Measurements from ENCODE around the gene IRS1. TPM values are rescaled to one million over a fixed set of nuclear protein-coding genes. Genes with fewer than 3 reads are reported as not detected.
A peak's percentile ranks its signal among the peaks of the same experiment; 100 is the strongest.

IRS1 gene
- total and polyA plus RNA-seq, 12 donors = 2.2 to 20.2 (median 14.5) TPM

GRCh38 chr2:226755631-226756030 lies 44.0 kb downstream of the IRS1 start:
- no peak for DNase-seq
- Histone ChIP-seq H3K36me3 (no peaks in the 10 kb centered on the region), H3K4me3 (no peak overlapping the region), H3K27ac (peak overlapping the region in 8 of 10 donors; percentile 10 to 64 (median 38)), H3K9me3 (no peaks in the 10 kb centered on the region), H3K4me1 (peaks cover 5 to 69% (median 44%) of the 10 kb centered on the region in 9 donors), H3K27me3 (no peaks in the 10 kb centered on the region)
- ATAC-seq = no peak
- TF ChIP-seq CTCF (IDR thresholded peaks at IDR 0.05) = no peak
- WGBS, 2 donors = 37 to 59% methylated on average over 1 of the region's 1 CpG
- intact Hi-C loops (cut with DNase I) = loop anchor here in 1 of 10 donors (5.0 kb wide), 1 partner anchor 37 kb away; no protein-coding TSS in a partner anchor

- Histone ChIP-seq H3K4me1 (peaks cover 0 to 63% (median 37%) of the 10 kb centered on the region in 9 donors), H3K4me3 (no peak overlapping the region), H3K27me3 (no peaks in the 10 kb centered on the region), H3K27ac (peak overlapping the region in 8 of 10 donors; percentile 10 to 64 (median 38)), H3K9me3 (no peaks in the 10 kb centered on the region), H3K36me3 (no peaks in the 10 kb centered on the region)
- intact Hi-C loops (cut with DNase I) = loop anchor here in 1 of 10 donors (5.0 kb wide), 1 partner anchor 37 kb away; no protein-coding TSS in a partner anchor
- no peak for TF ChIP-seq CTCF (IDR thresholded peaks at IDR 0.05)
- DNase-seq (no peak), ATAC-seq (peak in 1 of 8 donors; percentile 22)
- 35 to 45% methylated on average over 8 of the region's 8 CpGs for WGBS, 2 donors
These were observed 44.6 kb downstream of the IRS1 start for GRCh38 chr2:226754821-226755604.

GRCh38 chr2:226752887-226753286 lies 46.7 kb downstream of the IRS1 start:
- ATAC-seq (no peak), DNase-seq (no peak)
- H3K27ac ChIP-seq = no peak overlapping the region
- no peak overlapping the region for H3K4me3 ChIP-seq
- no peaks in the 10 kb centered on the region for H3K36me3 ChIP-seq
- no peak for TF ChIP-seq CTCF (IDR thresholded peaks at IDR 0.05)
- peaks cover 0 to 43% (median 20%) of the 10 kb centered on the region in 9 donors for H3K4me1 ChIP-seq
- no peaks in the 10 kb centered on the region for H3K27me3 ChIP-seq
- WGBS, 2 donors = 96 to 97% methylated on average over 4 of the region's 4 CpGs
- H3K9me3 ChIP-seq = no peaks in the 10 kb centered on the region
- intact Hi-C loops (cut with DNase I) = no loop called here

GRCh38 chr2:226747288-226747687 lies 52.3 kb downstream of the IRS1 start:
- intact Hi-C loops (cut with DNase I) = loop anchor here in 1 of 10 donors (10.0 kb wide), 1 partner anchor 48 kb away; the partner anchor contains the start of gene IRS1
- WGBS, 2 donors = 99 to 100% methylated on average over 3 of the region's 3 CpGs
- ATAC-seq = no peak
- peaks cover 0 to 38% (median 14%) of the 10 kb centered on the region in 9 donors for H3K4me1 ChIP-seq
- H3K9me3 ChIP-seq = no peaks in the 10 kb centered on the region
- no peaks in the 10 kb centered on the region for H3K27me3 ChIP-seq
- no peak for TF ChIP-seq CTCF (IDR thresholded peaks at IDR 0.05)
- no peak for DNase-seq
- no peaks in the 10 kb centered on the region for H3K36me3 ChIP-seq
- H3K27ac ChIP-seq = no peak overlapping the region
- no peak overlapping the region for H3K4me3 ChIP-seq
